GM18526 (cell line): ENCODE data around the gene RNLS.

Experiments used
- POLR2A ChIP-seq: IDR thresholded peaks from 3 replicates; pipeline ENCODE4 v1.6.1; 2011; ENCODE audit not compliant: insufficient read length; ENCODE audit errors: extremely low read depth

RNLS gene

DNA sequence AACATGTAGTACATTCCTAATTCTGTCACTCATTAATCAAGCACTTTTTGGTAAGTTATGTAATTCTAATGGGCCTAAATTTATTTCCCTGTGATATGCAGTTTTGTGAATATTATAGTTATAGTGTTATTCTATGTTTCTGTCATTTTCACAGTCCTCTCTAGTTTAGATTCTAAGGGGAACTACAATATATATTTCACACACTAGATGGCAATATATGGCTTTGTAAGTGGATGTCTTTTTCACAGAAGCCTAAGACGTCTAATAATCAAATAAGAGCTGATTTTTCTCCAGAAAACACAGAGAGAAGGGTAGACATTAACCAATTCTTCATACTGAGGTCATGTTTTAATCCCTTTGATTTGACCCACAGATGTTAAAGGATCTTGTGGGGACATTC, 18.0 kb downstream of the RNLS start:
- no peak for TF ChIP-seq POLR2A

DNA sequence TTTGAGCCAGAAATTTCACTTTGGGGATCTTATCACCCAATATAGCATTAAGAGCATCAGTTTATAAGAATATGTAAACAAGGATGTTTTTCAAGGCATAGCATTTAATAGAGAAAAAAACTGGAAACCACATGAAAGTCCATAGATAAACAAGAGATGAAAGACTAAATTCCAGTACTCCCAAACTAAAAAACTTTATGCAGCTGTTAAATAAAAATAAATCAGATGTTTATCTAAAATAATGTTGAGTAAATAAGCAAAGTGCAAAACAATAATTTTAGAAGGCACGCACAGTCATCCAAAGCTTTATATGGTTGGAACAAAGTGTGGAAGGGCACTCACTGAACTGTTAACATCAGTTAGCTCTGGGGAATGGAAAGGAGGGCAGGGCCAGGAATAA, 21.0 kb downstream of the RNLS start:
- TF ChIP-seq POLR2A: no peak

DNA sequence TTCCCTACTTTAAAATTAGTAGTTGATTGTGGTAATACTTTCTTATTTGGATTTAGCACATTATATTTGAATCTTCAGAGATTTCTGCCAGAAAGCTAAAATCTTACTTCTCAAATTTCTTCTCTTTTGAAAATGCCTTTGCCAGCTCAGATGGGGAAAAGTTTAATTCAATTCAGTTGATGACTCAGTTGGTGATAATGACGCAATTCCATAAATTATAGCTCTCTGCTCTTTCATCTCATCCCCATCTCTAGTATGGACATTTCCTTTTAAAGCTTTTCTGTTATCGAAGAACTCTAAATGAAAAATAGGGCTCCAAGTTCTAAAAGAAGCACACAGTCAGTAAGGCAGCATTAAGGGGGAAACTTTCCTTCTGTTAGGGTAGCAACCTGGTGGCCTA, 25.5 kb downstream of the RNLS start:
- no peak for TF ChIP-seq POLR2A

DNA sequence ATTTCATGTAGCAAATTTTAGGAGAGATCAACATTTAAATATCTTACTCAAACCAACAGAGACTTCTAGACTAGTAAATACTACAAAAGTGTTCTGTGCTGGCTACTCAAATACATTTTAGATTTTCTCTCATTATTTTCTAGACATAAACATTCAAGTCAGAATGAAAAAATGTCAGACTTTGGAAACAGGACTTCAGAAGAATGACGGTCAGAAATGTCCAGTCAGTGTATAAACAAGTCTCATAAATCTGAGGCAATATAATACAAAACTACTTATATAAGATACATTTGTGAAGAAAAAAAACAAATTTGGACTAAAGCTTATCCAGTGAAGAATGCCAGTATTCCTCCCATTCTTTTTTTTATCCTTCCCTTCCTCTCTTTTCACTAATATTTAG, 25.9 kb downstream of the RNLS start:
- no peak for TF ChIP-seq POLR2A

DNA sequence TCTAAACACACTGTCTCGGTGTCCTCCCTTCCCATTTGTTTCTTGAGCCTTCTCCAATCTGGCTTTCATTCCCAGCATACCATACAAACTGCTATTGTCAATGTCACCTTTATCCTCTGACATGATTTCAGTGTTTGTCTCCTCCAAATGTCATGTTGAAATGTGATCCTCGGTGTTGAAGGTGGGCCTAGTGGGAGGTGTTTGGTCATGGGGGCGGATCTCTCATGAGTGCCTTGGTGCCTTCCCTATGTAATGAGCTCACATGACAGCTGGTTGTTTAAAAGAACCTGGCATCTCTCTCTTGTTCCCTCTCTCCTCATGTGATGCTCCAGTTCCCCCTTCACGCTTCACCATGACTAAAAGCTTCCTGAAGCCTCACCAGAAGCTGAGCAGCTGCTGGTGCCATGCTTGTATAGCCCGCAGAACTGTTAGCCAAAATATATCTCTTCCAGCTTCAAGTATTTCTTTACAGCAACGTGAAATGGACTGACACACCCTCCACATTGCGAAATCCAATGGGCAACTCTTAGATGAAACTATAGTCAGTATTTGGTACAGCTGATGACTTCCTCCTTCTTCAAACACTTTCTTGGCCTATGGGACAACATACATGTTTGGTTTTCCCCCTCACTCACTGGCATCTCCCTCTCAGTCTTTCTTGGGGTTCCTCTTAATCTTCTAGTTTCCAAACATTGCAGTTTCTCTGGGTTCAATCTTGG, 27.8 kb downstream of the RNLS start:
- no peak for TF ChIP-seq POLR2A

DNA sequence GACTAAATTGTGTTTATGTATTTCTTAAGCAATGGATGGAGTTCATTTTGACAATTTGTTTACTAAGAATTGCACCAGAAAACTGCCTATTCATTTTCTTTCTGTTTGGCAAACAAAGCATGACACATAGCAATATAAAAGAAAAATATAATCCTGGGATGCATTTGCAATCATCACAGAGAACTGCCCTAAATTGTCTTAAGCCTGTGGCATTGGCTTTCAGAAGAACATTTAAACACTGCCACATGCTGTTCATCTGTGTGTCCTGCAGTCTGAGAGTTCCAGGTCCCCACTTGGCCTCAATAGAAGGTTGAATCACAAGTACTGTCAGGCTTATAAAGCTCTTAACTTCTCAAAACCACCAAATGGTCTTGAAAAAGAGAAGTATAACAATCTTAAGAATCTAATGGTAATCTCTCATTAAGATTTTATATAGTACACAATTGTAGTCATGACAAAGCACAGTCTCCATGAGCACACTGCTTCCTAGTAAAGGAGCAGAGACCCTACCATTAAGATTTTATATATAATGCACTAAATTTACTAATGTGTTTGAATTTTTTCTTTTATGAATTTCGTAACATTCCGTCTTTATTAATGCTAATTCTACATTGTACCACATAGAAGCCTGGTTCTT, 29.9 kb downstream of the RNLS start:
- TF ChIP-seq POLR2A: no peak

DNA sequence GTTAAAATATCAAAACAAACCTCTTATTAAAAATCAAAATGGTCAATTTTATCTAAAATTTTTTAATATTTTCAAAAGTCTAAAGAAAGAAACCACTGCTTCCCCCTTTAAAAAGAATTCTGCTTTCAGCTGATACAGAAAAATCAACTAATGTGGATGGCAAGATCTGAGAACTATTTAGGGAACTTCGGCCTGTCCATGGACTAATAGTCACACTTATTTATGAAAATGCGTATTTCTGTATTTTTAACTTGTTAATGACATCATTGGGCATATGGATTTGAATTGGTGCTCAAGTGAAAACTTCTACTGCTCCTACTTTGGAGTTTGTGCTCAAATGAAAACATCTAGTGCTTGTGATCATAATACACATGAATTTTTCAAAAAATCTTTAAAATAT, 31.9 kb downstream of the RNLS start:
- no peak for TF ChIP-seq POLR2A

DNA sequence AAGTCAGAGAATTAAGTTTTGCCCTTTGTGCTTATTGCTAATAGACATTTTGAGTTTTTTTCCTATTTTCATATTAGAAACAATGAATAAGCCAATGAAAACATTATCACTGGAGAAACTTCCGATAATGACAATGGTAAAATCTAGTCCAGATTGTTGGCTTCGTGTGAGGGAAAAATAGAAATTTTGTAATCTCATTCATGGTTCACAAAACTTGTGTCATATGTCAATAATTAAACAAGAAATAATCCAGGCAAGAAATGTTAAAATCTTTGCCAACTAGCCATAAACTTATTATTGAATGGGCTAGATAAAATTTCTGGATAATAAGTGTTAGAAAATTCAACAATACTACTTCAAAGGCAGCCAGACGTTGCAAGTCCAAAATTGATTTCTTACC, 36.6 kb downstream of the RNLS start:
- TF ChIP-seq POLR2A: no peak

DNA sequence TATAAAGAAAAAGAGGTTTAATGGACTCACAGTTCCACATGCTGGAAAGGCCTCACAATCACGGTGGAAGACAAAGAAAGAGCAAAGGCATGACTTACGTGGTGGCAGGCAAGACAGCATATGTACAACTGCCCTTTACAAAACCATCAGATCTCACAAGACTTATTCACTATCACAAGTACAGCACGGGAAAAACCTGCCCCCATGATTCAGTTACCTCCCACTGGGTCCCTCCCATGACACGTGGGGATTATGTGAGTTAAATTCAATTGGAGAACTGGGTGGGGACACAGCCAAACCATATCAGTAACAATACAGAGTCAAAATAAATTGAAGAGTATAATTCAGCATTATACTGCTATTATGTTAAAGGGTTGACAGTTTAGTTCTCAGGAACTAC, 37.8 kb downstream of the RNLS start:
- TF ChIP-seq POLR2A: no peak

DNA sequence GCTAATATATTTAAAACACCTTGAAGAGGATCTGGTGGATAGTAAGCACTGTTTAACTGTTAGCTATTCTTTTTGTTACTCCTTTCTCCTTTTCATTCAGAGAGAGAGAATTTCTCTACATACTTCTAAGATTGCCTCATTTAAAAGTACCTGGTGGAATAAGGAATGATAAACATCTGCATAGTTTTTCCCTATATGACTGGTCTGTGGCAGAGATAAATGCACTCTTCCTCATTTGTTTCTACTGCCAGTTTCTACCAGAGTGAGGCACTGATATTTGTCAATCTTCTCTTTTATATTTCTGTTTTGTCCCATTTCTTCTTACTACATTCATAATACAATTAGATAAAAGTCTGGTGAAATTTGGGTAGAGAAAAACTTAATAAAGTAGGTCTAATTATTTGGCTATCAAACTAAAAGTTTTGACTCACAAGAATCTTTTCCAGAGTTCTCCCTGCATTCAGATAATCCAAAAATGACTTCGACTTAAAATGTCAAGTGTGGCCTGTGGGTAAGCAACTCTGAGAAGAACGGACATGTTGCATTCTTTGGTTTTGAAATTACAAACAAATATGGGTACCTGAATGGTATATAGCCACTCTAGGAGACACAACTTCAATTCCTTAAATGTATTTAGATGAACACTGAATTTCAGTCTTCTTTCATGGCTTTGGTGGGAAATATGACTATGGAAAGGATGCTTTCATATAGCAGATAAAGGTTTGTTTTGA, 38.8 kb downstream of the RNLS start:
- no peak for TF ChIP-seq POLR2A

DNA sequence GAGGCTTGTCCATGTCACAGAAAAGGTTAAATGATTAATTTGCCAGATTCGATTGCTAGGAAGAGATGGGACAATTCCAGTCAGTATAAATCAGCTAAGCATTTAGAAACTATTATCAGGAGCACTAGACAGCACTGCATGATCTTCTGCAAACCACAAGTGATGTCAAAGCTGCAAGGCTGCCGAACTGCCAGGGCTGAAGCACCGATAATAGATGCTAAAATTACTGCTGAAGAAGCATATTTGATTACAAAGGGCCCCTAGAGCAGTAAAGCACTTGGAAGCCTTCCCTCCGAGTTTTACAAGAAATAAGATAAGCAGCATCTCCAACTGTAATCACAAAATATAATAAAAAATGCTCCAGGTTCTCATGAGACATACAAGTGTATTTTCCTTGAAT, 40.6 kb downstream of the RNLS start:
- no peak for TF ChIP-seq POLR2A

DNA sequence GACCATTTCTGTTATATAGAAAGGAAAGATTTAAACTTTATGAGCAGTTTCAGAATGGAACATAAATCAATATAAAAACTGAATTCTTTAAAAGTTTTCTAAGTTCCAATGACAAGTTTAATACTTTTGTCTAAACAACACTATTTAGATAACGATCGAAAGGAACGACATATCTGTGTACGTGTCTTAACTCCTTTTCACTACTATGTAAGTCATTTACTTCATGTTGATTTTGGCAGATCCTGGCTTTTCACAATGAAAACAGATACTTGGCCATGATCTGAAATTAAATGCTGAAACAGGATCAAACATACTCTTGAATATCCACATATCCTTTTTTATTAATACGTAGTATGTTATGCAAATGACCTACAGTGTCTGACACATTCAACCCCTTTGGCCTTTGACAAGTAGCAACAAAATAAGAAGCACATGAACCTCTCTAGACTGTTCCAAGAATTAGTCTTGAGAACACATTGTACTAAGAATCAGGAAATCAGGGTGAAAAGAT, 41.9 kb downstream of the RNLS start:
- no peak for TF ChIP-seq POLR2A

DNA sequence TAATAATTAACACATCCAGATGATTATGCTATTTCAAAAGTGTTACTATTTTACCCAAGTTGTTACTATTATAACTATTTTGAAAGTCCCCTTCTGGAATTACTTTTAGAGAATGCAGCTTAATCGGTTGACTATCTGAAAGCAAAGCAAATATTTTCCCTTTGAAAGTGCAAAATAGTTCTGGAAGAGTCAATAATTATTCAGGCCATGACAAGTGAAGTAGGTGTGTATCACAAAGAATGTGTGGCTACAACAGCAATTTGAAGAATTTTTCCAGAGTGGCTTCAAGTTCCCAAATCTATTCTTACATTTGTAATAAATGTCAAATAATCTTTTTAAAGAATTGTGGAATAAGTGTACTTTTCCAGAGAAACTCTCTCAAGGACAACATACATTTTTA, 42.8 kb downstream of the RNLS start:
- no peak for TF ChIP-seq POLR2A

DNA sequence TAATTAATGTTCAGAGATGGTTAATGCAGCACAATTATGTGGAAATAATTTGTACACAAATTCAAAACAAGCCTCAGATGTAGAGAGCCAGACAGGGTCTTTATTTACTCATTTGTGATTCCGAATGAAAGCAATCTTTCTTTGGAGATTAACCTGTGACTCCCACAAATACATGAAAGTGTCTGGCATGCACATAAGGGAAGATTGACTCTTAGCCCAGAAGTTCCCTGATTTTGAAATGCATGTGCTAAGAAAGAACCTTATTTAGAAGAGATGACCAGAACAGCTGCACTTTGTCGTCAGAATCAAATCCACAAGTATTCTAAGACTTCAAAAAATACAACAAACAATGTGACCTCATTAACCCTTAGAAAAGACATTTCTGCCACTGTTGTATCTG, 45.1 kb downstream of the RNLS start:
- no peak for TF ChIP-seq POLR2A

DNA sequence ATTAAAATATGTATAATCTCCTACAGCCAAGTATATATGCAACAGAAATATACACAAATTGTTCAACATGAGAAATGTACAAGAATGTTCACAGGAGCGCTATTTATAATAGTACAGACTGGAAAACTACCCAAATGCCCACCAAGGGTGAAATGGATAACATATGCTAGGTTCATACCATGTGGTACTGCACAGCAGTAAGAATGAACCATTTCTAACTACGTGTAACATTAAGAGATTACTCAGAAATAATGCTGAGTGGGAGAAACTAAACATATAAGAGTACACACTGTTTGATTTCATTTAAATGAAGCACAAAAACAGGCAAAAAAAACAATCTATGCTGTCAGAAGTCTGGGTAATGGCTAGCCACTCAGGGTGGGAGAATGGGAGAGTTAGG, 45.8 kb downstream of the RNLS start:
- no peak for TF ChIP-seq POLR2A

DNA sequence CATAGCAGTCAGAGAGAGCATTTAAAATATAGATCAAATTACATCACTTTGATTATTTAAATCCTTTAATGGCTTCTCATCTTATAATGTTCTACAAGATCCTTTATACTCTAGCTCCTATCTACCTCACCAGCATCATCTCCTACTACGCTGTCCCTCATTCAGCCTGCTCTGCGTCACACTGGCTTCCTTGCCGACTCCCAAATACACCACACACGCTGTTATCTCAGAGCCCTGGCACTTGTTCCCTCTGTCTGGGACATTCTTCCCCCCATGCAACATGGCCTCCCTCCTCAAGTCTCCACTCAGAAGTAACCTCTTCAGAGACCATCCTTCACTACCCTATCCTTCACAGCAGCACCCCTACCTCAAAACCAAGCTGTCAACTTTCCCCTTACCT, 46.7 kb downstream of the RNLS start:
- TF ChIP-seq POLR2A: no peak
